Measurements from ENCODE around the gene CNTLN.
"Not testable (repeated sequence)": the region's sequence is repeated elsewhere in the genome, so short reads cannot be mapped to it uniquely, and the experiment has no call there.

The CNTLN gene

DNA sequence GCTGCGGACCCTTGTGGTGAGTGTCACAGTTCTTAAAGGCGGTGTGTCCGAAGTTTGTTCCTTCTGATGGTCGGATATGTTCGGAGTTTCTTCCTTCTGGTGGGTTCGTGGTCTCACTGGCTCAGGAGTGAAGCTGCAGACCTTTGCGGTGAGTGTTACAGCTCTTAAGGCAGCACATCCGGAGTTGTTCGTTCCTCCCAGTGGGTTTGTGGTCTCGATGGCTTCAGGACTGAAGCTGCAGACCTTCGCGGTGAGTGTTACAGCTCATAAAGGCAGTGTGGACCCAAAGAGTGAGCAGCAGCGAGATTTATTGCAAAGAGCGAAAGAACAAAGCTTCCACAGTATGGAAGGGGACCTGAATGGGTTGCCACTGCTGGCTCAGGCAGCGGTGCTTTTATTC, 42.7 kb downstream of the CNTLN start:
- not testable (repeated sequence) for DNase-seq

- DNase-seq = no peak
These were observed 50.7 kb downstream of the CNTLN start for GRCh38 chr9:17185481-17186029.

- no peak for DNase-seq
These were observed 56.2 kb downstream of the CNTLN start for GRCh38 chr9:17191082-17191481.

- no peak for DNase-seq
These were observed 69.8 kb downstream of the CNTLN start for GRCh38 chr9:17204611-17205152.

GRCh38 chr9:17216011-17216410, 81.2 kb downstream of the CNTLN start:
- no peak for DNase-seq

DNA sequence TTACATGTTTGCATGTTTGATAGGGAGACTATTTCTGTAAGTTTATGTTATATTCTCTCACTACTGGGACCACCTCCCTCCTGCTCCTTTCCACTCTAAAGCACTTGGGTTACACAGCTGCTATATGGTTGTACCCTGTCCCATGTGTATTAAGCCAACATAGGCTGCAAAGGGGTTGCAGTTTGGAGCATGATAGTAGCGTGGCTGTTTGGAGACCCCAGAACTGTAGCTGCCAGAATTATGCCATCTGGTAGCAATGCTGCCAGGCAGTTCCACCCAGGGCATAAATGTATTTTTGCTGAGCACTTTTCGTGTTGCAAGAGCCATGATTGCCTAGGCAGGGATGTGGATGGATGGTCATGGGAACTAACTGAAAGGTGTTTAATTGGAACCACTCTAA, 81.8 kb downstream of the CNTLN start:
- no peak for DNase-seq

DNA sequence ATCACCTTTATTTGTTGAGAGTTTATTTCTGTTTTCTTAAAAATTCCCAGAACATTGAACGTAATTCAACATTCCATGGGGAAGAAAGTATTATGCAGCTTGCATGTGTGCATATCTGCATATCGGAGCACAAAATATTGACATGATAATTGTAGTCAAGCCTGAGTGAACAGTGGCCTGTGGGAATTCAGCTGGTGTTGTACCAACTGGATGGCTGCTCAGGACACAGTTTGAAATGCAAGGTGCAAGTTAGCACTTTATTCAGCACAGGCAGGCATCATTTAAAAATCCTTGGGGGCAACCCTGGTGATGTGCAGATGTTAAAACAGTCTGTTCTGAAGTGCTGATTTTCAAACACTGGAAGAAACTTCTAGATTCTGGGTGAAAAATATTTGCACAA, 82.4 kb downstream of the CNTLN start:
- no peak for DNase-seq

GRCh38 chr9:17219261-17219660, 84.4 kb downstream of the CNTLN start:
- no peak for DNase-seq

- DNase-seq = no peak
These were observed 88.1 kb downstream of the CNTLN start for GRCh38 chr9:17222932-17223331.

- no peak for DNase-seq
These were observed 90.6 kb downstream of the CNTLN start for GRCh38 chr9:17225407-17225806.

DNA sequence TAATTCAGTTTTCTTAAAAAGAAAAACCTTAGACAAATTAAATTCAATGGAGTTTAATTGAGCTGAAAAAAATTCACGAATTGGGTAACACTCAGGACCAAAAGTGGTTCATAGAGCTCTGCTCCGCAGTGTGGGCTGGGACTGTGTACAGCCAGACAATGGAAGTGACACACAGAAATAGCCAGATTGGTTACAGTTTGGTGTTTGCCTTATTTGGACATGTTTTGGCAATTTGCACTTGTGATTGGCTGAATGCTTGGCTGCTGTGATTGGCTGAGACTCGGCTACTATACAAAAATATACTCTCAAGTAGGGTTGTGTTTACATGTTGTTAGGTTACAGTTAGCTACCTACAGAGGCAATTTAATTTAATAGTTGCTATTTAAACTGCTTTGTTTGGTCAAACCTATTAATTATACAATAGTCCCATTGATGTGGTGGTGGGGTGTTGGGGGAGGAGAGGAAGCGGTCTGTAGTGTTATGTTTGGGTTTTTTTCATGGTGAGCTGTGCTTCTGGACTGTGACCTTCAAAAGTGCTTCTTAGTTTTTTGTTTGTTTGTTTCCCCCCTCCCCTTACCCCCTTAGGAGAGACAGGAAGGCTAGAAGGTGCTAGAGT, 95.2 kb downstream of the CNTLN start:
- DNase-seq = no peak

DNA sequence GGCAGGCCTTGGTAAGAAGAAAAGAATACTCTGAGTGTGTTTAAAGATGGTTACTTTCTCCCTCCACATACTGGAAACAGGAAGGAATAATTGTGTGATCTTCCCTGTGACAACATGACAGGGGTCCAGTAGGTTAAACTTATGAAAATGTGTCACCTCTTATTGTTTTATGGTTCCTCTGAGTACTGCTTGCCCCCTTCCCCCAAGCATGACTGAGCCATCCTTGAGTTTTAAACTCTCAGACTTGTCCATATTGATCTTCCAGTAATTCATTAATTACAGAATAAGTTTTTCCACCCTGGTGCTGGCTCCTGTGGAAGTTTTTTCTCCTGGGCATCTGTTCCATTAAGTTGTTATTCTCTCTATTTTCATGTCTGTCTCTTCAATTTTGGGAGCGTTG, 95.8 kb downstream of the CNTLN start:
- no peak for DNase-seq

DNA sequence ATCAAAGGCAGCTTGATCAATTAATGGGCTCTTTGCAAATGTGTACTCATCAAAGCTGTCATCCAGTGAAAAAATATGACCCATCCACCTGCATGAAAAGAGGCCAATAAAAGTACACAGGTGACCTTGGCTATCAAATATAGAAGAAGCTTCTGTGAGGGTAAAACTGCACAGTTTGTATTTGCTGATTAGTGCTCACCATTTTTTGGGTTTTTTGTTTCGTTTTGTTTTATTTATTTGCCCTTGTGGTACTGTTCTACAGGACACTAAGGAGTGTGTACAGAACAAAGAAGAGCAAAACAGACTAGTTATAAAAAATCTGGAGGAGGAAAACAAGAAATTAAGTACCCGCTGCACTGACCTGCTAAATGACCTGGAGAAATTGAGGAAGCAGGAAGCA, 101.3 kb downstream of the CNTLN start:
- no peak for DNase-seq

GRCh38 chr9:17246770-17247169, 111.9 kb downstream of the CNTLN start:
- DNase-seq = no peak

DNA sequence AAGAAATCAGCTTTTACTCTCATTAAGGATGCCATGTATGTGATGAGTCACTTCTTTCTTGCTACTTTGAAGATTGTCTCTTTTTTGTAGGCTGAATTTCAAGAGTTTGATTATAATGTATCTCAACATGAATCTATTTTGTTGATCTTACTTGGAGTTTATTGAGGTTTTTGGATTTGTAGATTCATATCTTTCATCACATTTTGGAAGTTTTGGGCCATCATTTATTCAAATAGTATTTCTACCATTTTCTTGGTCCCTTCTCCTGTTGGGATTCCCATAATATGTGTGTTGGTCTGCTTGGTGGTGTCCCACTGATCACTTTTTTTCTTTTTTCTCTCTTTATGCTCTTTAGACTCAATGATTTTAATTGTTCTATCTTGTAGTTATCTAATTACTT, 116.3 kb downstream of the CNTLN start:
- DNase-seq = no peak

- DNase-seq = not testable (repeated sequence)
These were observed 133.8 kb downstream of the CNTLN start for GRCh38 chr9:17268531-17269188.

DNA sequence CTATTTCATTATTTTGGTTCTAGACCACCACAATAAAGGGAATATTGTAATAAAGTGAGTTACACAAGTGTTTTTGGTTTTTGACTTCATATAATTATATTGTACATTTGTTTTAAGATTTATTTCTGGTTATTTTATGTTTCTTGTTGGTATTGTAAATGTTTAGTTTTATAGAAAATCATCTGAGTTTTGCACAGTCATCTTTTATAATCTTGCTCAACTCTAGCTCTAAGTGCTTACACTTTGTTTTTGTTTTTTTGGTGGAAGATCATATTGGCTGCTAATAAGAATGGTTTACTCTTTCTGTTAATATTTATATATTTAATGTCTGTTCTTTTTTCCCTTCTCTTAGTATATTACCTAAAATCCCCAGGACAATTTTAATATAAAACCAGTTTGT, 135.0 kb downstream of the CNTLN start:
- no peak for DNase-seq

DNA sequence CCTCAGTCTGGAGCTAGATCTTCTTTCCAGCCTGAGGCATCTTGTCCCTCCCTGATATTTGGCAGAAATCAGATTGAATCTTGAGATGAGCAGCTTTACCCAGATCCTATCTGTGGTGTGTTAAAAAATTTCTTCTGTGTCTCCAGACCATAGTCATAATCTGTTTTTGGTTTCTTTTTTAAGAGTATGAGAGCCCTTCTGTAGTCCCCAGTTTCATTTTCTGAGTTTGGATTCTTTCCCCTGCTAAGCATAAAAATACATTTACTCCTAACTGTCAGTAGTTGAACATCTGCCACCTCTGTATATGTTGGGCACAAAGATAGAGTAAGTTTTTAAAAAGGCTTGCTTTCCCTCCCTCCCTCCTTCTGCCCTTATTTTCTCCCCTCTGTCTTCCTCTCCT, 137.7 kb downstream of the CNTLN start:
- no peak for DNase-seq

- no peak for DNase-seq
These were observed 145.6 kb downstream of the CNTLN start for GRCh38 chr9:17280350-17281012.

GRCh38 chr9:17290673-17291072, 155.8 kb downstream of the CNTLN start:
- DNase-seq = not testable (repeated sequence)

DNA sequence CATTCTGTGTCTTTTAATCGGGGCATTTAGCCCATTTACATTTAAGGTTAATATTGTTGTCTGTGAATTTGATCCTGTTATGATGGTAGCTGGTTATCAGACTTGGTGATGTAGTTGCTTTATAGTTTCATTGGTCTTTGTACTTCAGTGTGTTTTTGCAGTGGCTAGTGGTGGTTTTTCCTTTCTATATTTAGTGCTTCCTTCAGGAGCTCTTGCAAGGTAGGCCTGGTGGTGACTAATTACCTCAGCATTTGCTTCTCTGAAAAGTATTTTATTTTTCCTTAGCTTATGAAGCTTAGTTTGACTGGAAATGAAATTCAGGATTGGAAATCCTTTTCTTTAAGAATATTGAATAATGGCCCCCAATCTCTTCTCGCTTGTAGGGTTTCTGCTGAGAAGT, 156.9 kb downstream of the CNTLN start:
- DNase-seq = no peak

- DNase-seq = no peak
These were observed 158.8 kb downstream of the CNTLN start for GRCh38 chr9:17293685-17294084.

GRCh38 chr9:17294822-17295624, 160.2 kb downstream of the CNTLN start:
- DNase-seq = no peak
